Esophagus mucosa (tissue), 1 donor: Measurements from ENCODE around the gene RBSN. TPM values are rescaled to one million over a fixed set of nuclear protein-coding genes. Genes with fewer than 3 reads are reported as not detected.

ENCODE experiments used
- ATAC-seq: fragments of 200-7000 bp; cut with Tn5 transposase; one replicate; pipeline ENCODE4 v1.9.1; 2020
- total RNA-seq: library from RNA; stranded (reverse); gene quantifications from one replicate; pipeline ENCODE4 v1.2.4, GENCODE V29; 2023
- donor health status: DM: yes; HTN: yes; CAD: no.

Gene RBSN
- total RNA-seq, 1 donor from 2014 or later, result 10.1 TPM

DNA sequence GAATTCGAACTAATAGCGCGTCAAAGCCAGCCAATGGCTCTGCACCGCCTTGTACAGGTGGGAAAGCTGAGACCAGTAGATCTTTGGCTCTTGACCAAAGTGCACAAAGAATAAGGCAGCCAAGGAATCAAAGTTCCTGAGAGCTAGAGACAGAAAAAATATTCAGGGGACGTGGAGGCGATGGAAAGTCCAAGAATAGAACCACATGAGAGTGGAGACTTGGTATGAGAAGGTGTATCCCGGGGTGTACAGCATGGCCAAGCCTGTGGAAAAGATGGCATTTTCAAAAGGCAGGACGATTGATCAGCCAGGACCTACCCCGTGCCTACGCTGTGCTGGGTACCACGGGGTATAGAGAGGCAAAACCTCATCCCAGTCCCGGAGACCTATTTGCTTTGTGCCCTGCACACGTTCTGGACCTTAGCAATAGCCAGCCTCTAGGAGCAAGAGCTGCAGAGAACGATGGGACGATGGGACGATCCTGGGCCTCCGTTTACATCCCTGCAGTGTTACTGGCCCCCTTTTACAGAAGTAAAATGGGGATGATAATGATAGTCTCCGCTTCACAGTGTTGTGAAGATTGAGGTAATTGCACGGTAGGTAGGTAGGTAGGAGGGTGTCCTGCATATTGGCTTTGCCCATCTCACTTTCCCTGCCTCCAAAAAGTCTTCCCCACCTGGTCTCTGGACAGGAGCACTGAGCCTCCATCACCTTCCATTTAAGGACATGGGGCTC lies 583 bp upstream of the RBSN start:
- ATAC-seq, result peak; percentile 12

GRCh38 chr3:15097891-15098290 lies 1.1 kb downstream of the RBSN start:
- no peak for ATAC-seq

- no peak for ATAC-seq
Observed at GRCh38 chr3:15096046-15096445, 2.9 kb downstream of the RBSN start.

- no peak for ATAC-seq
Observed at GRCh38 chr3:15094187-15094875, 4.6 kb downstream of the RBSN start.

DNA sequence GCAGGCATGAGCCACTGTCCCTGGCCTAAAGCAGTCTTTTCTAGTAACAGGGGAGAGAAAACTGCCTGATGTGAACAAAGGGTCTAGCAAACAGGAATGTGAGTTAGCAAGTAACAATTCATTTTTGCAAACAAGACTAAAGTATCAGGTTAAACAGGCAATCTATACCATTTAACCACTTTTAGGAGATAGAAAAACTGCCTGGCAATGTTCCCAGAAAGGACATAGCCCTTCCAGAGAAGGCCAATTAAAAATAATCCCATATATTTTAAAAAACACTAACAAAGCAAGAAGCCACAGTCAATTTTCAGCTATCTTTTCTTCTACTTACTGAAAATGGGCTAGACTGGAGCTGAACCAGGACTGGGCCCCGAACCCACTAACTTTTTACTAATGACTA lies 6.3 kb downstream of the RBSN start:
- no peak for ATAC-seq

- ATAC-seq, result no peak
Observed at GRCh38 chr3:15091575-15091974, 7.4 kb downstream of the RBSN start.

- no peak for ATAC-seq
Observed at GRCh38 chr3:15089201-15089600, 9.7 kb downstream of the RBSN start.

GRCh38 chr3:15086699-15087098 lies 12.2 kb downstream of the RBSN start:
- ATAC-seq, result no peak

DNA sequence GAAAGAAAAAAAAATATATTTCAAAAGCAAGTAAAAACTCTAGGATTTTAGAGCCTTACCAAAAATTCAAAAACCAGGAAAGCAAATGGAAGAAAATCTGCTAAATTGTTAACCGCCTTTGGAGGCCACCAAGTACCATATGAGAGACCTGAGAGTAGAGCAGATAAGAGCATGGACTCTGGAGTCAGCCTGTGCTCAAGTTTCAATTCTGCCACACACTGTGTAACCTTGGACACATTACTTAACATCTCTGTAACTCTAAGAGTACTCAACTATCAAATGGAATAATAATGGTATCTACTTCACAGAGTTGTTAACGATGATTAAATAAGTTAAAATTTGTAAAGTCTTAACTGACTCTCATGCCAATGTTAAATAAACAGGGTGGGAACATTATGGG lies 12.7 kb downstream of the RBSN start:
- no peak for ATAC-seq

DNA sequence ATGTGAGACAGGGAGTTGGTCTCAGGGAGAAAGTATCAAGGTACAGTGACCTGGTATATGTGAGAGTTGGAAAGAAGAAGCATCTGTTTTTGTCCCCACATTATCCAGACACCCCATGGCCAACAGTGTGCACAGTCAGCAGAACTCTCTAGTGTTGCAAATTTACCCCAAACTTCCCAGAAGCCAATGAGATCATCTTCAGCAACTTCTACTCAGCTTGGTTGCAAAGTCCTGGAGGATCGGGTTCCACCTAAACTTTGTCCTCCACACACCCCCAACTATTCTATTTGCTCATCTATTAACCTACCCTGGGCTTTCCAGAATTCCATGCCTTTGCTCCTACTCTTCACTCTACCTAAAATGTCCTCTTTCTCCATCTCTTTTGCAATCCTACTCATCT lies 15.7 kb downstream of the RBSN start:
- no peak for ATAC-seq

DNA sequence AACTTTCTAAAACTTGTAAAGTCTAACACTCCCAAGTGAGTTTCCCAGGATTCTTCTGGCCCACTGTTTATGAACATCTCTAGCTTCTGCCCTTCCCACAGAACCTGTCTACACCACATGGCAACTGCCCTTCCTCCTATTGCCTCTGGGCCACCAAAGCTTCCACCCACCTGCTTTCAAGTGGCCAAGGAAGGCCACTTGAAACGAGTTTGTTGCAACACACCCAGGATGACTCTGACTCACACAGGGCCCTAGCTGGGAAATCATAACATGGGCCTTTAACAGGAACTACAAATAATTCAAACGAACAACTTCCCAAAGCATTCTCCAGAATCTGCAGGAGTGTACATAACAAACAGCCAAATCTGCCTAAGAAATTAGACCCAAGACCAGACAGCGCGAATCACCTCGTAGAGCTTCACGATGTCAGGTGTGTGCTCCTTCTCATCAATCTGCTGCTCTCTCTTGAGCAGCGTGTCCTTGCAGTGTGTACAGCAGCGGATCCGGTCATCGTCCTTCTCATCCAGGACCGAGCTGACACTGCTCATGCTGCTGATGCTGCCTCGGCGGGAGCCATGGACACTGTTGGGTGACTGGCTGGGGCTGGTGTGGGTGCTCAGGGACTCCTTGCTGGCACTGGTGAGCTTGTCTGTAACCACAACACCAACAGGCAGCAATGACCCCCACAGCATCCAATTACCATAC lies 16.8 kb downstream of the RBSN start:
- ATAC-seq, result peak; percentile 84

DNA sequence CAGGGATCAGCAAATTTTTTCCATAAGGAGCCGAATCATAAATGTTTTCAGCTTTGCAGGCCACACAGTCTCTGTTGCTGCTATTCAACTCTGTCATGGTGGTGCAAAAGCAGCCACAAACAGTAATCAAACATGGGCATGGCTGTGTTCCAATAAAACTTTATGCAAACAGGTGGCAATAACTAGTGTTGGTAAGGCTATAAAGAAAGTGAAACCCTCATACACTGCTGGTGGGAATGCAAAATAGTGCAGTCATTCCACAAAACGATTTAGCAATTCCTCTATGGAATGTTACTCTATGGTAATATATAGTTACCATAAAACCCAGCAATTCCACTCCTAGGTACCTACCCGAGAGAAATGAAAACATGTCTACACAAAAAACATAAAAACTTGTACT lies 19.9 kb downstream of the RBSN start:
- ATAC-seq, result no peak

GRCh38 chr3:15074500-15074899 lies 24.4 kb downstream of the RBSN start:
- ATAC-seq, result no peak

GRCh38 chr3:15071699-15072098 lies 27.2 kb downstream of the RBSN start:
- ATAC-seq, result no peak

GRCh38 chr3:15069441-15069840 lies 29.5 kb downstream of the RBSN start:
- ATAC-seq, result no peak

- ATAC-seq, result no peak
Observed at GRCh38 chr3:15066467-15066866, 32.5 kb downstream of the RBSN start.

GRCh38 chr3:15065550-15066007 lies 33.4 kb downstream of the RBSN start:
- no peak for ATAC-seq

GRCh38 chr3:15064835-15065549 lies 34.0 kb downstream of the RBSN start, which contains the start of gene MRPS25:
Gene MRPS25 (minus strand): TSS chr3:15065315. CDS start chr3:15065194, 121 bp downstream.
- peak; percentile 97 for ATAC-seq

- peak; percentile 54 for ATAC-seq
Observed at GRCh38 chr3:15064299-15064834, 34.6 kb downstream of the RBSN start.

DNA sequence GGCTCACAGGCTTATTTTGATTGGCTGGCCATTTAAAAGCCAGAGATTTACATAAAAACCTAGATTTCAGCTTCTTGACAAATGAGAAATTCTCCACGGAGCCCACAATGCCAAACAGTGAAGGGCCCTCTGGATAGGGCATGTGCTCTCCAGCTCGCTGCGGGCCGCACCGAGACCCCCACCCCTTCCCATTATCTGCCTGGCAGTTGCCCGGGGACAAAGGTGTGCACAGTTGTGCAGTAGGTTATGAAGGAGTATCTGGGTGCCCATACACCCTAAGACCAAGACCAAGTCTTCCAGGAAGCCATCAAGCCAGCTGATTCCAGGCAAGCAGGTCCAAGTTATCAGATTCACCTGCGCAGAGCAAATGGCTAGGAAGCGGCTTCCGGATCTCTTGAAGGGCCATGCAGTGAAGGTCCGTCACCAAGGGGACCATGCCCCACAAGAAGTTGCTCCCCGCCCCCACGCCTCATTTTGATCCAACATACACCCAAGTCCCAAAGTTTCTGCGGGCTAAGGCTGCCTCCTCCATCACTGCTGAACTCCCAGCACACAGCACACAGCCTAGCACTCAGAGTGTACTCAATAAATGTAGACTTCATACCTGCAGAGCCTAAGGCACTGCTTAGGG lies 35.2 kb downstream of the RBSN start:
- ATAC-seq, result no peak

DNA sequence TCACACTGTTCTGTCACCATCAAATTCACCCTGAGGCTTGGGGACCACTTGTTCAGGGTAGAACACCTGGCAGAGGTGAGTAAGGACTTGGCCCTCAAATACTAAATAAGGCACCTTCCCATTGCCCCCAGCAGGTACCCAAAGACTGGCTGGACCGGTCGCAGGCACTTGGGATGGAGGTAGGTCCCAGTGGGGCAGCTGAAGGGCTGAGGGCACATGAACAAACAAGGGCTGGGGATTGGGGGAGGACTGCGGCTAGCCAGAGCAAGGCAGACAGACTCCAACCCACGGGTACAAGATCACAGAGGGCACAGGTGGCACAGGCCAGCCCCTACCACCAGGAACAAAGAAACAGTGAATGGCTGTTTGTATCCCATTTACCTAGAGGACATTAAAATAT lies 35.7 kb downstream of the RBSN start:
- no peak for ATAC-seq

DNA sequence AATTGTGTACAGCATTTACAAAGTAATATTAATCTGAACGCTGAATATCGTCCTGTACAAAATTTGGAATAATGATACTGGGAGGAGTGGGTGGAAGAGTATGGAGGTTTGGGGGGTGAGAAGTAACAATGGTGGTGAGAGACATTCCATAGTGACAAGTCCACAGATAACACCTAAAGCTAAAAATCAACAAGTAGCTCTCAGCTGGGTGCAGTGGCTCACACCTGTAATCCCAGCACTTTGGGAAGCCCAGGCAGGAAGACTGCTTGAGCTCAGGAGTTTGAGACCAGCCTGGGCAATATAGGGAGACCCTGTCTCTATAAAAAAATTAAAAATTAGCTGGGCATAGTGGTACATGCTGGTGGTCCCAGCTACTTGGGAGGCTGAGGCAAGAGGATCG lies 38.9 kb downstream of the RBSN start:
- no peak for ATAC-seq
